T-helper 9 cell (primary cell): Measurements from ENCODE around the gene SPIN3.
"Not testable (repeated sequence)": the region's sequence is repeated elsewhere in the genome, so short reads cannot be mapped to it uniquely, and the experiment has no call there.

Experiments used
- DNase-seq: peaks from one replicate; pipeline ENCODE4 v3.0.0-alpha.2; 2020
- total RNA-seq, 2 donors: gene quantifications; one replicate each; lab custom pipeline; 2026; lab: John Stamatoyannopoulos, UW

The SPIN3 gene
- total RNA-seq, result 15.0 to 22.2 reads per million in 2 donors

- peak; percentile 20 for DNase-seq
These were observed at the start of gene SPIN3 for GRCh38 chrX:56995271-56995994. SPIN3 (minus strand) TSS chrX:56995541; CDS start chrX:56994947, 594 bp downstream.

- DNase-seq, result no peak
These were observed 48.9 kb upstream of the SPIN3 start for GRCh38 chrX:57044245-57044644.

GRCh38 chrX:57037265-57037664 lies 41.9 kb upstream of the SPIN3 start:
- not testable (repeated sequence) for DNase-seq

GRCh38 chrX:56994375-56995270 lies 718 bp downstream of the SPIN3 start:
- no peak for DNase-seq

GRCh38 chrX:56987741-56988140 lies 7.6 kb downstream of the SPIN3 start:
- no peak for DNase-seq

GRCh38 chrX:56986138-56986537 lies 9.2 kb downstream of the SPIN3 start:
- DNase-seq, result no peak

- DNase-seq, result peak; percentile 9
These were observed 17.2 kb downstream of the SPIN3 start for GRCh38 chrX:56978172-56978571.

GRCh38 chrX:56975611-56976010 lies 19.7 kb downstream of the SPIN3 start:
- no peak for DNase-seq

- no peak for DNase-seq
These were observed 20.9 kb downstream of the SPIN3 start for GRCh38 chrX:56974408-56974807.

- no peak for DNase-seq
These were observed 25.8 kb downstream of the SPIN3 start for GRCh38 chrX:56969559-56969958.

GRCh38 chrX:56968980-56969379 lies 26.4 kb downstream of the SPIN3 start:
- DNase-seq, result no peak

GRCh38 chrX:56963377-56963776 lies 32.0 kb downstream of the SPIN3 start:
- DNase-seq, result no peak

- no peak for DNase-seq
These were observed 47.6 kb downstream of the SPIN3 start for GRCh38 chrX:56947699-56948098.

GRCh38 chrX:56946201-56946600 lies 49.1 kb downstream of the SPIN3 start:
- not testable (repeated sequence) for DNase-seq

- not testable (repeated sequence) for DNase-seq
These were observed 50.1 kb downstream of the SPIN3 start for GRCh38 chrX:56945226-56945625.

GRCh38 chrX:56943264-56943663 lies 52.1 kb downstream of the SPIN3 start:
- no peak for DNase-seq
